ENCODE data around the gene NACAD.
A peak's percentile ranks its signal among the peaks of the same experiment; 100 is the strongest.
"Not testable (repeated sequence)": the region's sequence is repeated elsewhere in the genome, so short reads cannot be mapped to it uniquely, and the experiment has no call there.

The NACAD gene

GRCh38 chr7:45035893-45036292 lies 52.9 kb downstream of the NACAD start:
- Histone ChIP-seq H3K9me3 (ENCODE audit: control insufficient read depth, insufficient read depth, low read length) (no peaks in the 10 kb centered on the region), H3K79me2 (ENCODE audit: control insufficient read depth, low read length) (peaks cover 92% of the 10 kb centered on the region), H3K4me2 (ENCODE audit: low read length) (peak overlapping the region; percentile 8; the same call in 1 of the 2 replicates), H3F3A (ENCODE audit: control insufficient read depth, insufficient read depth) (0 out of 2 replicates have a peak, but pooled peaks cover 4% of the 10 kb centered on the region), H3K27me3 (ENCODE audit: control insufficient read depth, low read length) (no peaks in the 10 kb centered on the region), H3K4me1 (ENCODE audit: control insufficient read depth, low read length) (peaks cover 31% of the 10 kb centered on the region), H3K9me2 (replicated peaks; ENCODE audit: control insufficient read depth, low read length) (no peaks in the 10 kb centered on the region), H3K27ac (ENCODE audit: low read depth, low read length) (no peak overlapping the region), H4K20me1 (ENCODE audit: control insufficient read depth, insufficient read depth, low read depth, low read length) (peaks cover 28% of the 10 kb centered on the region; the same call in 1 of the 2 replicates), H3K36me3 (ENCODE audit: control insufficient read depth, low read length) (peaks cover 66% of the 10 kb centered on the region), H3K4me3 (ENCODE audit: low read length) (no peak overlapping the region)
- TF ChIP-seq EZH2phosphoT487 (IDR thresholded peaks at IDR 0.05; ENCODE audit: borderline replicate concordance, low read length), result no peak
- TF ChIP-seq CTCF (IDR thresholded peaks at IDR 0.05; ENCODE audit: low read depth, low read length, poor library complexity, severe bottlenecking), result no peak

- peaks cover 35% of the 10 kb centered on the region for H3K4me1 ChIP-seq (ENCODE audit: control insufficient read depth, low read length)
- H3K4me2 ChIP-seq (ENCODE audit: low read length), result no peak overlapping the region
- no peaks in the 10 kb centered on the region for H3K9me3 ChIP-seq (ENCODE audit: control insufficient read depth, insufficient read depth, low read length)
- 0 out of 2 replicates have a peak, but pooled peaks cover 4% of the 10 kb centered on the region for H3F3A ChIP-seq (ENCODE audit: control insufficient read depth, insufficient read depth)
- H3K27ac ChIP-seq (ENCODE audit: low read depth, low read length), result no peak overlapping the region
- H3K27me3 ChIP-seq (ENCODE audit: control insufficient read depth, low read length), result no peaks in the 10 kb centered on the region
- peaks cover 29% of the 10 kb centered on the region; the same call in 1 of the 2 replicates for H4K20me1 ChIP-seq (ENCODE audit: control insufficient read depth, insufficient read depth, low read depth, low read length)
- peaks cover 62% of the 10 kb centered on the region for H3K36me3 ChIP-seq (ENCODE audit: control insufficient read depth, low read length)
- H3K4me3 ChIP-seq (ENCODE audit: low read length), result no peak overlapping the region
- H3K79me2 ChIP-seq (ENCODE audit: control insufficient read depth, low read length), result peaks cover 92% of the 10 kb centered on the region
- TF ChIP-seq EZH2phosphoT487 (IDR thresholded peaks at IDR 0.05; ENCODE audit: borderline replicate concordance, low read length), result no peak
- no peak for TF ChIP-seq CTCF (IDR thresholded peaks at IDR 0.05; ENCODE audit: low read depth, low read length, poor library complexity, severe bottlenecking)
- no peaks in the 10 kb centered on the region for H3K9me2 ChIP-seq (replicated peaks; ENCODE audit: control insufficient read depth, low read length)
These were observed 53.4 kb downstream of the NACAD start for GRCh38 chr7:45035371-45035770.

GRCh38 chr7:45034710-45035109 lies 54.1 kb downstream of the NACAD start:
- Histone ChIP-seq H3K79me2 (ENCODE audit: control insufficient read depth, low read length) (peaks cover 97% of the 10 kb centered on the region), H4K20me1 (ENCODE audit: control insufficient read depth, insufficient read depth, low read depth, low read length) (peaks cover 35% of the 10 kb centered on the region; the same call in 1 of the 2 replicates), H3K36me3 (ENCODE audit: control insufficient read depth, low read length) (peaks cover 66% of the 10 kb centered on the region), H3K4me1 (ENCODE audit: control insufficient read depth, low read length) (peaks cover 42% of the 10 kb centered on the region)
- not testable (repeated sequence) for H3K9me2 ChIP-seq (replicated peaks; ENCODE audit: control insufficient read depth, low read length); H3F3A ChIP-seq (ENCODE audit: control insufficient read depth, insufficient read depth); H3K27ac ChIP-seq (ENCODE audit: low read depth, low read length); H3K9me3 ChIP-seq (ENCODE audit: control insufficient read depth, insufficient read depth, low read length); H3K4me2 ChIP-seq (ENCODE audit: low read length); H3K4me3 ChIP-seq (ENCODE audit: low read length); H3K27me3 ChIP-seq (ENCODE audit: control insufficient read depth, low read length)

DNA sequence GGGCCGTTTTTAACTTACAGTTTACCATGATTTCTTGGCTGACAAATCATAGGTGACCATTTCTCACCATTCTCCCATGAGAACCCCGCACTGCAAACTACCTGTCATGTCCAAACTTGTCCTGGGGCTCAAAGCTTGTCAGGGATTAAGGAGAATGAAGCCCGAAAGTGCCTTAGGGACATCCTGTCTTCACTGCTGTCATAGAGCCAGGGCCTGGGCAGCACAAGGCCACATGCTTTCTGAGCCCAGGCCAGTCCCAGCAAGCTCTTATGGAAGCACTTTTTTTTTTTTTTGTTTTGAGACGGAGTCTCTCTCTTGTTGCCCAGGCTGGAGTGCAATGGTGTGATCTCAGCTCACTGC lies 54.9 kb downstream of the NACAD start:
- TF ChIP-seq CTCF (IDR thresholded peaks at IDR 0.05; ENCODE audit: low read depth, low read length, poor library complexity, severe bottlenecking) (no peak), EZH2phosphoT487 (IDR thresholded peaks at IDR 0.05; ENCODE audit: borderline replicate concordance, low read length) (no peak)
- no peak overlapping the region for H3K27ac ChIP-seq (ENCODE audit: low read depth, low read length)
- H3K9me2 ChIP-seq (replicated peaks; ENCODE audit: control insufficient read depth, low read length), result no peaks in the 10 kb centered on the region
- no peak overlapping the region for H3K4me3 ChIP-seq (ENCODE audit: low read length)
- peaks cover 50% of the 10 kb centered on the region for H3K4me1 ChIP-seq (ENCODE audit: control insufficient read depth, low read length)
- H3F3A ChIP-seq (ENCODE audit: control insufficient read depth, insufficient read depth), result 0 out of 2 replicates have a peak, but pooled peaks cover 4% of the 10 kb centered on the region
- H3K79me2 ChIP-seq (ENCODE audit: control insufficient read depth, low read length), result peaks cover 100% of the 10 kb centered on the region
- peaks cover 66% of the 10 kb centered on the region for H3K36me3 ChIP-seq (ENCODE audit: control insufficient read depth, low read length)
- no peaks in the 10 kb centered on the region for H3K9me3 ChIP-seq (ENCODE audit: control insufficient read depth, insufficient read depth, low read length)
- H3K4me2 ChIP-seq (ENCODE audit: low read length), result no peak overlapping the region
- H3K27me3 ChIP-seq (ENCODE audit: control insufficient read depth, low read length), result no peaks in the 10 kb centered on the region
- peaks cover 37% of the 10 kb centered on the region; the same call in 1 of the 2 replicates for H4K20me1 ChIP-seq (ENCODE audit: control insufficient read depth, insufficient read depth, low read depth, low read length)

All from DOHH2 (cell line).